Stimulated activated CD8-positive, alpha-beta memory T cell treated with anti-CD3 and anti-CD28 coated beads, Interleukin-7, amount 100 ng/mL, for 4 hours (primary cell): Measurements from ENCODE around the gene MFSD11.
"Not testable (repeated sequence)": the region's sequence is repeated elsewhere in the genome, so short reads cannot be mapped to it uniquely, and the experiment has no call there.

Experiments used
- DNase-seq, 2 donors: peaks; one replicate each; pipeline ENCODE4 v3.0.0-alpha.2; 2020; ENCODE audit warnings: low read depth in 2 of 2

MFSD11 gene

DNA sequence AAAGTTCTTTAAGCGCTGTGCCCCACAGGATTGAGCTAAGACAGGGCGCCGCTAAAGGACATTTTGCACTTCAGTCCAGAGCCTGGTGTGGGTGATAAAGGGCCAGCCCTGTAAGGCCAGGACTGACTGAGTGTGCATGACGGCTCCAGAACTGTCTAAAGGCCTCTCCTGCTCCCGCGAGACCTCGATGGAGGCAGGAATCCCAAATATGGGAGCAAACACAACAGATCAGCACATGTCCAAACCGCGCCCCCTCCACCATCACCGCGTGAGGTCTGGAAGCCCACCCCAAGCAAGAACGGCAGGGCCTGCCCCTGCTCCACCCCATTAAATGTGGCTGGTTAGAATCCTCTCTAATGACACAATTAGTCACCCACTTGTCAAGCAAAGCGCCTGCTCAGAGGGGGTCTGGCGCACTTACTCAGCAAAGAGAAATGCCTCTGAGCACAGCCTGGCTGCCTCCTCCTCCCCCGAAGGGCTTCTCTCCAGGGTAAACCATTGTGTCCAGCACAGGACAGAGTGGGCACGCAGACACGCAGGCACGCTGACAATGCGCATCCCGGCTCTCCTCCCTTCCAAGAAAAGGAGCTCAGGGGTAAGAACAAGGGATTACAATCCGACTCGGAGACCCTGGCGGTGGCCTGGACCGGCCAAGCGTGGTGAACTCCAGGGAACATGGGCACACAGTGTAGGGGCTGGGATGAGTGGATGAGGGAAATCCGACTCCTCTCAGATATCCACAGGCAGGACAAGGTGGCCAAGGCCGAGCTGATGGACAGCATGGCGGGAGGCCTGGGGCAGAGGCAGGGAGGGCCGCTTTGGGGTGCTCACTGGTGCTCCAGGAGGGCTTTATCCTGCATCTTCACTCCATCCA, 28.6 kb upstream of the MFSD11 start:
- DNase-seq, result no peak

DNA sequence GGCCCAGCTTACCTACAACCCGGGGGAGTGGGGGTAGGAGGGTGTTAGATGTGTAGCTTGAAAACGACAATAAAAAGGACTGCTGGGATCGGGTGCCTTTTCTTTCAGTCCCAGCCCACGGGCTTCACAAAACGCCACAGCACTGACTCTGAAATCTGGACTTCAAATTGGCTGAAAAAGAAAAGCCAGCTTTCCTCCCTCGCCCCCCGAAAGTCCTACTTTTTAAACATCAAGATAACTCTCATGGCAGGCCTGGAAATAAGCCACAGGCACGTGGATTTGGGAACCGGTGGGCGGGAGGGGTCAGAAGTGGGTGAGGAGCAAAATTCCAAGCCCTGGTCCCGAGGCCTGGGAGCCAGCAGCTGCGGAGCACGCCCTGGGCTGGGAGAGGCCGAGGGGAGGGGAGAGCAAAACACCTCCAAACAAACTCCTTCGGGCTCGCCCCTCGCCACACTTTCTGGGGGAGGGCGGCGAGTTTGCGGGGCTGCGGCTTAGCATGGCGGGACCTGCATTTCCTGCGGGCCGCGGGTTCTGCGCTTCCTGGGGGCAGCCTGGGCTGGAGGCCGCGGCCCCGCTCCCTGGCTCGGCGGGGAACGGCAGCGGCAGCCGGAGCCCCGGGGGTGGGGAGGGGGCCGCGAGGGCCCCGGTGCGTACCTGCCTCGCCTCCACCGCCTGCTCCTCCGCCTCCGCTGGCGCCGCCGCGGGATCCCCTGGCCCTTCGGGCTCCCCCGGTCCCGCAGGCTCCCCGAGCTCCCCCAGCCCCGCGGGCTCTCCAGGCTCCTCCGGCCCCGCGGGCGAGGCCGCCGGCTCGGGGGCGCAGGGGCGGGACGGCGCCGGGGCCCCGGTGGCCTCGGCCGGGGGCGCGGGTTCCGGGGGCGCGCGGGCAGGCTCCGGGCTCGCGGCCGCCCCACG, 27.7 kb upstream of the MFSD11 start:
- not testable (repeated sequence) for DNase-seq

DNA sequence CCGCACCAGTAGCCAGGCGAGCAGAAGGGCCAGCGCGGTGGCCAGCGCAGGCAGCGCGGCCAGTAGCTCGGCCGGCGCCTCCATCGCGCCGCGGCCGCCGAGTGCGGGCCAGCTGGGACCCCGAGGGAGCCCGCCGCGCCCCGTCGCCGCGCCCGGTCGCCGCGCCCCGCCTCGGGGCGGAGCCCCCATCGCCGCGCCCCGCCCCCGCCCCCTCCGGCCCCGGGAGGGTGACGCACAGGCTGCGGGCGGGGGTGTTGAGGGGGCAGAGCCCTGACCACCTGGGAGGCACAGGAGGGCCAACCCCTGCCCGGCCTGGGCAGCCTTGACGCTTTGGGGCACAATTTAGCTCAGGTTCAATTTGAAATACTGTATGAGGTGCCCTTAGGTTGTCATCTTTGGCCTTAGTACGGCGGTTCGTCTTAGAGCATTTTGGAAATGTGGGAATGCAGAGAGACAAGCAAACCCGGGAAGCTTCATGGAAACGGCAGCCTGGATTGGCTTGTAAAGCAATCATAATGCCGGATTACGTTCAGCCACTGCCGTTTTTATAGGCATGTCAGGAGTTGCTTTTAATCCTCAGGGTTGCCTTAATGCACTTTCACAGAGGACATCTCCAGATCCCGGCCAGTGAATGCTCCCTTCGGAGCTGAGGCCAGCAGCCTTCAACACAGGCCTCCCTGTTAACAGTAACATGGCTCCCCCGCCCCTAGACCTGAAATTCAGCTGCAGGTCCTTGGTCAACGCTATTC, 26.9 kb upstream of the MFSD11 start, which contains the start of gene MXRA7:
TSS of gene MXRA7 (minus strand) at position 103 of the 749 bp plus-strand sequence. CDS start at position 84, 19 bp downstream.
- peak in 1 of 2 donors; percentile 63 for DNase-seq

DNA sequence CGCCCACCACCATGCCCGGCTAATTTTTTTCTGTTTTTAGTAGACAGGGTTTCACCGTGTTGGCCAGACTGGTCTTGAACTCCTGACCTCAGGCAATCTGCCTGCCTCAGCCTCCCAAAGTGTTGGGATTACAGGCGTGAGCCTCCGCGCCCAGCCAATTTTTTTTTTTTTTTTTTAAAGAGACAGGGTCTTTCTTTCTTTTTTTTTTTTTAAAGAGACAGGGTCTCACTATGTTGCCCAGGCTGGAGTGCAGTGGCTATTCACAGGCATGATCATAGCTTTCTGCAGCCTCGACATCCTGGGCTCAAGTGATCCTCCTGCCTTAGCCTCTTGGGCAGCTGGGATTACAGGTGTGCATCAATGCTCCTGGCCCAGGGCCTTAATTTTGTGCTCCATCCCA, 25.6 kb upstream of the MFSD11 start:
- not testable (repeated sequence) for DNase-seq

DNA sequence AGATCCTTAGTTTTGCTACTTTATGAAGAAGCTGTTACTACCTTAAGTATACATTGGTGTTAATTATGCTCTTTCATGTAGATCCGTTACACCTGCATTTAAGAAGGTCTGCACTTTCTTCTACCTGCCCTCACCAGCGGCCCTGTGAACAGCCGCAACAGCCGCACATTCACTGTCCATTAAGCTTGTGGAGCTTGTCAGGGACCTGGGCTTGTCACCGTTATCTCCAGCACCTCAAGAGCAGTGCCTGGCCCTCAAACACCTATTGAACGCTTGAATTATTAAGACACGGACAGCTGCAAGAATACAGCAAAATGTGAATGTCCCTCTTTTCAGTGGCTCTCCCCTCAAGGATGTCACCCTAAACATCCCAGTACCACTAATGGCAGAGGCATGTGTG, 24.2 kb upstream of the MFSD11 start:
- no peak for DNase-seq

DNA sequence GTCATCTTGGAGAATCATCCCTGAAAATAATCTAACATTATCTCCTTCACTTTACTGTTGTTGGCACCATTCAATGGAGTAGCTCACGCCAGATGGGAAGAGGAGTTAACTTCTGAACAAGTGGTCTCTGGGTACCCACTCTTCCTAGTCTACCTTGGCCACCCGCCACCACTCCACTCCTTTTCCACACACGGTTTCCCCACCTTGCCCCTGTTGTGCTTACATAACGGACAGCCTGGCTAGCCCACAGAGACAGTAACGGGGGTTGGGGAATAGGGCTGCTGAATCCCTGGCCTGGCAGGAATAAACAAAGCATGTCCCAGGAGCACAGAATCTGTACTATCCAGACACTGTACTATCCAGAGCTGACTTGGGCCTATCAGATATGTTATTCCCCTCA, 23.6 kb upstream of the MFSD11 start:
- DNase-seq, result no peak

DNA sequence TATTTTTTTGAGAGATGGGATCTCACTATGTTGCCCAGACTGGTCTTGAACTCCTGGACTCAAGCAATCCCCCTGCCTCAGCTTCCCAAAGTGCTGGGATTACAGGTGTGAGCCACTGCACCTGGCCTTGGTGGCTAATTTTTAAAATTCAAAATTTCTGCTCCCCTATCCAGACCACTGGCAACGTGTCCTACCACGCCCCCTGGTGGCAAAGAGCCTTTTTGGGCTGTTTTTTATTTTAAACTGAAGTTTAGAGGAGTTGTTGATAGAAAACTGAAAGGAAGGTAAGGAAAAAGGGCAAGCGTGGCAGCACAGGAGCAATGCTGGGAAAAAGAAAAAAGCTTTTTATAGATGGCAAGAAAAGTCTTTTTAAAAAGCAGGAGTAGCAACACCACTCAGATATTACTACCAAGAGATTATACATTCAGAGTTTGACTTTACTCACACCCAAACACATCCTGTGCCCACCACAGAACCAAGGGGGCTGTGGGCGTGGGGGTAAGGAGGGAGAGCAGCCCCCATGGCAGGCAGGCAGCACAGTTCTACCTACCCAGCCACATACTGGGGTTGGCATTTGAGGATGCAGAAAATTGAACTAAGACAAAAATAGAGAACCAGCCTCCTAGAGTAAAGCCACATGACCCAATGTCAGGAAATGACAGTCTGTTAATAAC, 23.0 kb upstream of the MFSD11 start:
- DNase-seq, result peak; percentile 45 to 64

DNA sequence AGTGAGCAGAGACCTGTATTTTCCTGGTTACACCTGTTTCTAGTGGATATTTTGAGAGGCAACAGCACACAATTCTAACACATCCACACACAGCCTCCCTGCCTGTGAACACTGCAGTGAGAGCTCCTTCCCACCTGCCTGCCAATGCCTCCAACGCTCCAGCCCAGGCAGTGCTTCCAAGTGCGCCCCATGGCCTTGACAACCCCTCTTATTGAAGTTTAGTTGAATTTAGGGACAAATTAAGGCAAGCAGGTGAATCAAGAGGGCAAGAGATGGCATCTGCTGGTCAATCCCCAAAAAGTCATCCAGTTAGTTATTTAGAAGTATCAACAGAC, 22.5 kb upstream of the MFSD11 start:
- DNase-seq, result no peak

DNA sequence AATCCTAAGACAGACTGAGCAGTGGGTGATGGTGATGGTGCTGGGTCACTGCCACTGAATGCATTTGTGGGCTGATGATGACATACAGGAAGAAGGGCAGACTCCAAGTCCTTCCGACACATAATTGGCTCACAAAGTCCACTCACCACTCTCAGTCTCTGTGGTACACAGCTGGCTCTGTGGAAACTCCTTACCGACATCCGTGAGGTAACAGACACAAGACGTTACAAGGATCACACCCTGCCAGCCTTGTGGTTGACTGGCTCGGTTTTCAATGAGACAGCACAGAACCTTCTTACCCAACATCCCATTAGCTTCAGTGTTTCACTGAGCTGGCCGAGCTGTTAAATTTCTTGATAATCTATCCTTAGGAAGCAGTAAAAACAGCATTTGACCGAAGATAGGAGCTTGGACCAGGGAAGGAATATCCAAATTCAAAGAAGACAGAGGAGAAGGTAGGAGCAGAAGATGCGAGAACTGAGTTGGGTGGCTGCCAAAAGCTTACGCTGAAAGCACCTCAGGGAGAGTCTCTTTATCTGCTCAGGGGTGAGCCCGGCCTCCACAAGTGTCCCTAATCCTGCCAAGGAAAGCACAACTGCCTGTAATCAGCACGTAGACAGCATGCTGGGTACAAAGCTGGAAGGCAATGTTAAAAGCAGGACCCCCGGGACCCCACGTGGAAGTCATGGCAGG, 21.6 kb upstream of the MFSD11 start:
- peak; percentile 73 for DNase-seq

DNA sequence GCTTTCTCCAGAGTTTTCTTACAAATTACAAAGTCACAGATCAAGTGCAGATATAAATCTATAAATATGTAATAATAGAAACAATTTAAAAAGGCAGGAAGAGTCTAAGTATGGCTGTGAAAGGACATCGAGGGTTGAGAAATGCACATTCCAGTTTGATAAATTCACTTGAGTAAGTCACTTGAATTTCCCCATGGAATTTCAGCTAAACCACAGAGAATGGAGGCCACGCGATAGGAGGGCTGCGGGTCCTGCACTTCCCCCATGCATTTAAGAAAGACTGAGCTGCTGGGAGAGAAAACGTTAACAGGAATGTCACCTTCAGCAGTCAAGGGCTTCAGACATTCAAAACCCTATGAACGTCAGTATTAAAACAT, 21.1 kb upstream of the MFSD11 start:
- no peak for DNase-seq

DNA sequence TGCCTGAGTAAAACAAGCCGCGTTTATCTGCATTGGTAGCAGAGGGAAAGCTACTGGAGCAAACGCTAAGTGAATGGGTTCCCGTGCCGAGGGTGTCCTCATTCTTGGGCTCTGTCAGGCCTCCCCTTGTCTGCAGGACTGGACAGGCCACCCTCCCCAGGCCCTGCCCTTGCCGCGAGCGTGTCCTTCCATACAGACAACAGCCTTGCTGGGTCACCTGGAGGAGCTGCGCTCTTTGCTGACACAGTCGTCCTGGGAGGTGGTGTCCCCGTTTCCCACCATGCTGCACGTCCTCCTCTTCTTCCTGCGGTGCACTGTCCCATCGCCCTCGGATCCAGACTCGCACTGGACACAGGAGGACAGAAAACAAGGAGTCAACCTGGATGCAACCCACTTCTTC, 19.4 kb upstream of the MFSD11 start:
- no peak for DNase-seq

DNA sequence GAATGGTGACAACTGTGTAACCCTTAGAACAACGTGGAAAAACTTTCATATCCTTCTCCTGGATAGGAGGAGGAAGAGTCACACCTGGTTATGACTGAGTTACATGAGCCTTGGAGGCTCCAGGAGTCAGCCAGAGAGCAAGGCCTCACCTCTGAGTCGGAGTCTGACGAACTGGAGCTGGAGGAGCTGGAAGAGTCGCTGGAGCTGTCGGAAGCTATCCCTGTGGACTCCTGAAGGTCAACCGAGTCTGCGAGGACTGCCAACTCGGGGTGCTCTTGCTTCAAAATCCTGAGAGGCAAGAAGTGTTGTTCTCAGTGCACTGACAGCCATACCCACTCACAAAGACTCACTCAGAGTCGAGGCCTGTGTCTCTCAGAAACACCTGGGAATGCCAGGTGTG, 17.7 kb upstream of the MFSD11 start:
- no peak for DNase-seq

DNA sequence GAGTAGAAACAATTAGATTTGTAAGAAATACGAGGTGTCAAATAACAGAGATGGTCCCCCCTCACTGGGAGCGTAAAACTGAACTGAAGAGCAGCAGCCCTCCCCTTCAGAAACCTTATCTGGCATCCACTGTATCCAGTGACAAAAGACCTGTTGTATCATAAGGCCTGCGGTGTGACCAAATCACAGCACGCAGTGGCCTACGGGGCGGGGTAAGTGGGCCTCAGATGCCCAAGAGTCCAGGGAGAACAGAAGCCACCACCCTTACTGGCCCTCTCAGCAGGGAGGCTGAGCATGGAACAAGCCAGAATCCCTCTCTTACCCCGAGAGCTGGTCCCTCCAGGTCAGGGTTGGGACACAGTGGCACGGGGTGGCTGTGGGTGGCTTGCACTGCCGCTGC, 17.0 kb upstream of the MFSD11 start:
- no peak for DNase-seq

DNA sequence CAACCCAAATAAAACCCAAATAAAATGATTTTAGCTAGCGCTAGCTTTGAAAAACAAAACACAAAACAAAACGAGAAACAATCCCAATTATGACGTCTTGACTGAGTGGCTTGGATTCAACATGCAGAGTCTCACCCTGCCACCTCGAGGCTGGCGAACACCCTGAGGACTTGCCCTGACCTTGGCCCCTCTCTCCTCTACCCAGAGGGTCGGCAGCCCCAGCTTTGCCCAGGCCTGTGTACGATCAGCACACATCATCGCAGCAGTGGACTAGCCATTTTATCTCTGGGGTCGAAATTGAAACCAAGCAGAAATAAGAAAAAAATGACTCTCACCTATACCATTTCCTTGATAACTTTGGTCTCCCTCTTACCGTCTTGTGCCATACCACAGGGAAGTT, 16.5 kb upstream of the MFSD11 start:
- no peak for DNase-seq

DNA sequence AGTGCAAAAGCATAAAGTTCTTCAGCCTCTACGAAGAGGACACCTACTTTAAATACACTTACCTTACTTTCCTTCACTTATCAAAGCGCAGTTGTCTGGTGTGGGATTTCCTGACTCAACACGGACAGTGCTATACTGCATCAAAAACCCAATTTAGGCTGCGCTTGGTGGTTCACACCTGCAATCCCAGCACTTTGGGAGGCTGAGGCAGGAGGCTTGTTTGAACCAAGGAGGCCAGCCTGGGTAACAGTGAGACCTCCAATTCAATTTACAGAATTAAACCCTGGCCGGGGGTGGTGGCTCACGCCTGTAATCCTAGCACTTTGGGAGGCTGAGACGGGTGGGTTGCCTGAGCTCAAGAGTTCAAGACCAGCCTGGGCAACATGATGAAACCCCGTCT, 15.6 kb upstream of the MFSD11 start:
- DNase-seq, result no peak

DNA sequence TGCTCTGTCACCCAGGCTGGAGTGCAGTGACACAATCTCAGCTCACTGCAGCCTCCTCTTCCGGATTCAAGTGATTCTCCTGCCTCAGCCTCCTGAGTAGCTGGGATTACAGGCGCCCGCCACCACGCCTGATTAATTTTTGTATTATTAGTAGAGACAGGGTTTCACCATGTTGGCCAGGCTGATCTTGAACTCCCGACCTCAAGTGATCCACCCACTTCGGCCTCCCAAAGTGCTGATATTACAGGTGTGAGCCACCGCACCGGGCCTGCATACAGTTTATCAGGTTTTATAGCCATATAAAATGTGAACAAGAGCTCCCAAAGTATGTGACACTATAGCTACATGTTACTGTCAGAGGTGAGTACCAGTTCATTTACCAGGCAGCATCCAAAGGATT, 14.9 kb upstream of the MFSD11 start:
- not testable (repeated sequence) for DNase-seq

DNA sequence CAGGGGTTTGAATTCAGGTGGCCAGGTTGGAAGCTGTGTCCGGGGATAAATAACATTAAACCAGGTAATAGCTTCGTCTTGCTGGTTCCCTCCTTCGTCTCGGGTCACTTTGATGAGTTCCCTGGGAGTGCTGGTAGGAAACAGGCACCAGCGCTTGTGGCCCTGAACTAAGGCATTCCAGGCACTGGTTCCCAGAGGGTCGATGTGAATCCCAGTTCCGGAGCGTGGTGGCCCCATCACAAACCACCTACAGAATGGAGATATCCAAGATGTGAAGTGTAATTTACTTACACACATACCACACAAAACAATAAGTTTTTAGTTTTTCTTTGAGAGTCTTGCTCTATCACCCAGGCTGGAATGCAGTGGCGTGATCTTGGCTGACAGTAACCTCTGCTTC, 14.1 kb upstream of the MFSD11 start:
- DNase-seq, result no peak

DNA sequence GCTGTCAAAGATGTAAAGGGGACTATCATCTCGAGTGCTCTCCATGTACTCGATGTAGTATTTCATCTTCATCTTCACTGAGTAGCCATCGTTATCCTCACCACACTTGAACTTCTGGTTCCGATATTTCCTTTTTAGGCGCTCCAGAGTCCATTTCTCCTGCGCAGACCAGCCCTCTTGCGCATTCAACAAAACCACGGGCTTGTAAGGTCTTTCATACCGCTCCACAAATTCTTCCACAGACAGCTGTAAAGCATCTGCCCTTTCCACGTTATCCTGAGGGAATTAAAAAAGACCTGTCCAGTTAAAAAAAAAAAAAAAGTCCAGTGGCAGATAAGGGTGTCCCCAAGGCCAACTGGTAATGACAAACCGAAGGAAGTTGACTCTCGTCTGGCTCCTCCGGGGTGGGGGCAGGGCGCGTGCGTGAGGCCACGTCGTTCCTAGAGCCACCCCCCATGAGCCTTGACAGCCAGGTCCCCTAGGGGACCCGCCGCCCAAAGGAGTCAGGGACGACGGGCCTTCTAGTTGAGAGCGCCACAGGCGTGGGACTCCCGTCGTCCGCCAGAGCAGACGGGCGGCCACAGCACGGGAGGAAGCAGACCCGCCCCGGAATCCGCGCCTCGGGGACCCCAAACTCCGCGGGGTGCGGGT, 12.2 kb upstream of the MFSD11 start:
- peak in 1 of 2 donors; percentile 69 for DNase-seq

DNA sequence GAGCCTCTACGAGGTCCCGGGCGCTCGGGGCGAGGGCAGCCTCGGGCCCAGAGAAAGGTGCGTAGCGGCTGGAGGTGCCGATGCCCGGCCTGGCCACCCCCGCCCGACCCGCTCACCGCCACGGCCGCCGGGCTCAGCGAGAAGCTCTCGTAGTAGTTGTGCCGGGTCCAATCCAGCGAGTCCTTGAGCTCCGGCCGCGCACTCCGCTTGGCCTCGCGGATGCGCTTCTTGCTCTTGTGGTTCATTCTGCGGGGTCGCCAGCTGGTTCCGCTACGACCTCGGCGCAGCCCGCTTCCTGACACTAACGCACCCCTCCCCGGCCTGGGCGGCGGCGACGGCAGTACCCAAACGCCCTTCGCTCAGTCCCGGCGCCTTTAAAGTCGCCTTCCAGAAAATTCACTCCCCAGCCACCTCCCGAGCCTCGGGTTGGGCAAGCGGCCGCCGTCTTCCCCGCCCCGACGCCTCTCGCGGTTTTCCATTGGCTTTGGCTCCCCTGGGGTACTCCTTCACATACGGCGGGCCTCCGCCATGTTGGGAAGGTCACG, 11.6 kb upstream of the MFSD11 start, which contains the start of gene JMJD6:
TSS of gene JMJD6 (minus strand) at position 376 of the 545 bp plus-strand sequence. CDS start at position 245, 131 bp downstream.
- peak; percentile 87 to 93 for DNase-seq
